Activated T-helper 1 cell treated with anti-CD3 and anti-CD28 coated beads, Interleukin-12 subunit alpha, Interleukin-12 subunit beta, Interleukin-2, Interleukin-4 antibody, amounts not matched to agents 30 ng/mL and 10 ng/mL and 1 ng/mL, durations not matched to agents 14 hours and 24 hours and 36 hours (primary cell): Measurements from ENCODE around the gene CXCR1. TPM values are rescaled to one million over a fixed set of nuclear protein-coding genes. Genes with fewer than 3 reads are reported as not detected.

Experiments used
- DNase-seq: peaks from one replicate; pipeline ENCODE4 v3.0.0; 2021; ENCODE audit warnings: low spot score
- H3K27ac Mint-ChIP-seq: one replicate; pipeline ENCODE4 v1.8.0; 2021; ENCODE audit warnings: mild to moderate bottlenecking, mixed read lengths
- H3K27me3 Mint-ChIP-seq: one replicate; pipeline ENCODE4 v1.8.0; 2022; ENCODE audit warnings: mild to moderate bottlenecking, moderate library complexity, mixed read lengths; ENCODE audit not compliant: insufficient read depth
- H3K36me3 Mint-ChIP-seq: one replicate; pipeline ENCODE4 v1.8.0; 2021; ENCODE audit warnings: low read depth, mixed read lengths
- H3K4me1 Mint-ChIP-seq: one replicate; pipeline ENCODE4 v1.8.0; 2021; ENCODE audit warnings: low read depth, mixed read lengths
- H3K4me3 Mint-ChIP-seq: one replicate; pipeline ENCODE4 v1.8.0; 2021; ENCODE audit warnings: mild to moderate bottlenecking, moderate library complexity, mixed read lengths
- H3K9me3 Mint-ChIP-seq: one replicate; pipeline ENCODE4 v1.8.0; 2021; ENCODE audit warnings: mixed read lengths
- intact Hi-C: fragments of 100-400 bp; cut with micrococcal nuclease; formaldehyde crosslinking; loops from one replicate; pipeline ENCODE4 v1.15.1; 2024
- total RNA-seq: library from RNA; stranded (reverse); gene quantifications from 2 replicates; pipeline ENCODE4 v1.2.3, GENCODE V29; 2022

Gene CXCR1
- total RNA-seq, result not detected in 2 replicates

GRCh38 chr2:218166791-218167190 lies at the start of gene CXCR1:
CXCR1 (minus strand) TSS chr2:218166962; CDS start chr2:218165211, 1,751 bp downstream.
- intact Hi-C loops, result no loop called here
- no peak within 1 kb of the TSS for H3K27ac Mint-ChIP-seq
- H3K27me3 Mint-ChIP-seq, result peaks cover 24% of the 10 kb centered on the region
- no peaks in the 10 kb centered on the region for H3K36me3 Mint-ChIP-seq
- DNase-seq, result peak; percentile 12
- H3K4me3 Mint-ChIP-seq, result peak within 1 kb of the TSS; percentile 31
- H3K9me3 Mint-ChIP-seq, result no peaks in the 10 kb centered on the region
- H3K4me1 Mint-ChIP-seq, result peaks cover 35% of the 10 kb centered on the region

GRCh38 chr2:218216336-218216673 lies 49.5 kb upstream of the CXCR1 start:
- Mint-ChIP-seq H3K4me3 (peak overlapping the region; percentile 91), H3K27me3 (no peaks in the 10 kb centered on the region), H3K27ac (peak overlapping the region; percentile 95), H3K9me3 (no peaks in the 10 kb centered on the region), H3K4me1 (peaks cover 31% of the 10 kb centered on the region), H3K36me3 (peaks cover 32% of the 10 kb centered on the region)
- no peak for DNase-seq
- intact Hi-C loops, result loop anchor here (5.0 to 10.0 kb wide), 4 partner anchors 441 to 1722 kb away; partner anchors contain the start of genes BCS1L, DNPEP, RPL37A and TTLL4

- Mint-ChIP-seq H3K36me3 (peaks cover 20% of the 10 kb centered on the region), H3K4me3 (no peak overlapping the region), H3K27ac (no peak overlapping the region), H3K9me3 (peaks cover 8% of the 10 kb centered on the region), H3K4me1 (peaks cover 12% of the 10 kb centered on the region), H3K27me3 (peaks cover 7% of the 10 kb centered on the region)
- intact Hi-C loops, result loop anchor here (10.0 kb wide), 1 partner anchor 1719 kb away; the partner anchor contains the start of gene RPL37A
- no peak for DNase-seq
Observed at GRCh38 chr2:218214116-218214515, 47.4 kb upstream of the CXCR1 start.

- Mint-ChIP-seq H3K36me3 (peaks cover 7% of the 10 kb centered on the region), H3K9me3 (peaks cover 8% of the 10 kb centered on the region), H3K4me3 (no peak overlapping the region), H3K27me3 (peaks cover 14% of the 10 kb centered on the region), H3K4me1 (no peaks in the 10 kb centered on the region), H3K27ac (no peak overlapping the region)
- DNase-seq, result no peak
- intact Hi-C loops, result no loop called here
Observed at GRCh38 chr2:218209078-218209477, 42.3 kb upstream of the CXCR1 start.

- H3K36me3 Mint-ChIP-seq, result no peaks in the 10 kb centered on the region
Observed at GRCh38 chr2:218202266-218202665, 35.5 kb upstream of the CXCR1 start.

GRCh38 chr2:218196974-218197373 lies 30.2 kb upstream of the CXCR1 start:
- no peaks in the 10 kb centered on the region for H3K4me1 Mint-ChIP-seq
- intact Hi-C loops, result no loop called here
- H3K4me3 Mint-ChIP-seq, result no peak overlapping the region
- H3K27ac Mint-ChIP-seq, result no peak overlapping the region
- no peaks in the 10 kb centered on the region for H3K36me3 Mint-ChIP-seq
- no peak for DNase-seq
- no peaks in the 10 kb centered on the region for H3K9me3 Mint-ChIP-seq
- peaks cover 18% of the 10 kb centered on the region for H3K27me3 Mint-ChIP-seq

More at GRCh38 chr2:218202266-218202665, 35.5 kb upstream of the CXCR1 start:
- H3K27ac Mint-ChIP-seq, result no peak overlapping the region
- no peak overlapping the region for H3K4me3 Mint-ChIP-seq
- no peak for DNase-seq
- no peaks in the 10 kb centered on the region for H3K4me1 Mint-ChIP-seq
- H3K27me3 Mint-ChIP-seq, result peaks cover 25% of the 10 kb centered on the region
- no peaks in the 10 kb centered on the region for H3K9me3 Mint-ChIP-seq
- intact Hi-C loops, result no loop called here

- intact Hi-C loops, result no loop called here
- H3K4me3 Mint-ChIP-seq, result no peak overlapping the region
- no peak overlapping the region for H3K27ac Mint-ChIP-seq
- no peaks in the 10 kb centered on the region for H3K4me1 Mint-ChIP-seq
- DNase-seq, result no peak
- peaks cover 12% of the 10 kb centered on the region for H3K27me3 Mint-ChIP-seq
- H3K36me3 Mint-ChIP-seq, result no peaks in the 10 kb centered on the region
- H3K9me3 Mint-ChIP-seq, result no peaks in the 10 kb centered on the region
Observed at GRCh38 chr2:218194880-218195279, 28.1 kb upstream of the CXCR1 start.

GRCh38 chr2:218193701-218194100 lies 26.9 kb upstream of the CXCR1 start:
- no peaks in the 10 kb centered on the region for H3K9me3 Mint-ChIP-seq
- H3K36me3 Mint-ChIP-seq, result no peaks in the 10 kb centered on the region
- DNase-seq, result no peak
- H3K4me1 Mint-ChIP-seq, result no peaks in the 10 kb centered on the region
- no peak overlapping the region for H3K4me3 Mint-ChIP-seq
- intact Hi-C loops, result no loop called here
- no peak overlapping the region for H3K27ac Mint-ChIP-seq
- H3K27me3 Mint-ChIP-seq, result peaks cover 9% of the 10 kb centered on the region

GRCh38 chr2:218192902-218193430 lies 26.2 kb upstream of the CXCR1 start:
- DNase-seq, result no peak
- H3K9me3 Mint-ChIP-seq, result no peaks in the 10 kb centered on the region
- H3K27me3 Mint-ChIP-seq, result peaks cover 7% of the 10 kb centered on the region
- intact Hi-C loops, result no loop called here
- no peaks in the 10 kb centered on the region for H3K36me3 Mint-ChIP-seq
- no peak overlapping the region for H3K4me3 Mint-ChIP-seq
- H3K27ac Mint-ChIP-seq, result no peak overlapping the region
- no peaks in the 10 kb centered on the region for H3K4me1 Mint-ChIP-seq

- Mint-ChIP-seq H3K4me3 (no peak overlapping the region), H3K27me3 (no peaks in the 10 kb centered on the region), H3K36me3 (no peaks in the 10 kb centered on the region), H3K27ac (no peak overlapping the region), H3K9me3 (no peaks in the 10 kb centered on the region), H3K4me1 (peaks cover 10% of the 10 kb centered on the region)
- DNase-seq, result no peak
- intact Hi-C loops, result loop anchor here (10.0 kb wide), 2 partner anchors 166 to 206 kb away; partner anchors contain the start of genes CATIP and CTDSP1
Observed at GRCh38 chr2:218188528-218188927, 21.8 kb upstream of the CXCR1 start.

GRCh38 chr2:218187296-218188015 lies 20.7 kb upstream of the CXCR1 start:
- intact Hi-C loops, result loop anchor here (10.0 kb wide), 2 partner anchors 167 to 207 kb away; partner anchors contain the start of genes CATIP and CTDSP1

GRCh38 chr2:218186876-218187275 lies 20.1 kb upstream of the CXCR1 start:
- DNase-seq, result no peak
- no peaks in the 10 kb centered on the region for H3K9me3 Mint-ChIP-seq
- peaks cover 5% of the 10 kb centered on the region for H3K27me3 Mint-ChIP-seq
- H3K4me1 Mint-ChIP-seq, result peaks cover 10% of the 10 kb centered on the region
- intact Hi-C loops, result loop anchor here (1.0 to 10.0 kb wide), 6 partner anchors 31 to 208 kb away; partner anchors contain the start of genes AAMP, CATIP, CTDSP1 and PNKD
- no peaks in the 10 kb centered on the region for H3K36me3 Mint-ChIP-seq
- no peak overlapping the region for H3K27ac Mint-ChIP-seq
- no peak overlapping the region for H3K4me3 Mint-ChIP-seq

More at GRCh38 chr2:218187296-218188015, 20.7 kb upstream of the CXCR1 start:
- no peak for DNase-seq
- Mint-ChIP-seq H3K4me3 (no peak overlapping the region), H3K27ac (no peak overlapping the region), H3K36me3 (no peaks in the 10 kb centered on the region), H3K4me1 (peaks cover 10% of the 10 kb centered on the region), H3K9me3 (no peaks in the 10 kb centered on the region), H3K27me3 (peaks cover 5% of the 10 kb centered on the region)

- H3K27ac Mint-ChIP-seq, result no peak overlapping the region
- no peak overlapping the region for H3K4me3 Mint-ChIP-seq
- intact Hi-C loops, result loop anchor here (1.0 to 10.0 kb wide), 6 partner anchors 32 to 208 kb away; partner anchors contain the start of genes AAMP, CATIP, CTDSP1 and PNKD
- peak; percentile 47 for DNase-seq
- peaks cover 5% of the 10 kb centered on the region for H3K27me3 Mint-ChIP-seq
- H3K36me3 Mint-ChIP-seq, result no peaks in the 10 kb centered on the region
- H3K9me3 Mint-ChIP-seq, result no peaks in the 10 kb centered on the region
- peaks cover 10% of the 10 kb centered on the region for H3K4me1 Mint-ChIP-seq
Observed at GRCh38 chr2:218186355-218186766, 19.6 kb upstream of the CXCR1 start.
